GM21528 (cell line): ENCODE measurements around the gene FCRL2.

Experiments used
- ATAC-seq: cut with Tn5 transposase; IDR thresholded peaks from one replicate; pipeline ENCODE4 v1.9.1; 2021; ENCODE audit warnings: mild to moderate bottlenecking, moderate library complexity; ENCODE audit not compliant: unreplicated experiment, low FRiP score

Gene FCRL2, protein sequence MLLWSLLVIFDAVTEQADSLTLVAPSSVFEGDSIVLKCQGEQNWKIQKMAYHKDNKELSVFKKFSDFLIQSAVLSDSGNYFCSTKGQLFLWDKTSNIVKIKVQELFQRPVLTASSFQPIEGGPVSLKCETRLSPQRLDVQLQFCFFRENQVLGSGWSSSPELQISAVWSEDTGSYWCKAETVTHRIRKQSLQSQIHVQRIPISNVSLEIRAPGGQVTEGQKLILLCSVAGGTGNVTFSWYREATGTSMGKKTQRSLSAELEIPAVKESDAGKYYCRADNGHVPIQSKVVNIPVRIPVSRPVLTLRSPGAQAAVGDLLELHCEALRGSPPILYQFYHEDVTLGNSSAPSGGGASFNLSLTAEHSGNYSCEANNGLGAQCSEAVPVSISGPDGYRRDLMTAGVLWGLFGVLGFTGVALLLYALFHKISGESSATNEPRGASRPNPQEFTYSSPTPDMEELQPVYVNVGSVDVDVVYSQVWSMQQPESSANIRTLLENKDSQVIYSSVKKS

DNA sequence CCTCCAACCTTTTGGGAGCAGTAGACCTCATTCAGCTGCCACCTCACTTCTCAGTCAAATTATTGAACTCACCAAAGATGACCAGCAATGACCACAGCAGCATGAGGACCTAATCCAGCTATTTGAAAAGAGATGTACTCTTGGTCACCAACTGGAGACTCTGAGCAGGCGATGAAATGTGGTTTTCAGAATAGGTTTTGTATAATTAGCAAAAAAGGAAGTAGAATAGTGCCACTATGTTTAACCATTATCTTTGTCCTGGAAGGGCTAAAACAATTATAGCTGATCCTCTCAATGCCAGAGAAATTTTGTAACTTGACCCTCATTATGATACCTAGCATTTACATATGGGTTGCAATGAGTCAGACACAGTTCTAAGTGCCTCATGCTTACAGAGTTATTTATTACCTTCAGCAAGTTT, at the start of gene FCRL2:
TSS of gene FCRL2 (minus strand) at position 162 of the 421 bp plus-strand sequence. CDS start at position 103, 59 bp downstream.
- peak; percentile 51 for ATAC-seq

DNA sequence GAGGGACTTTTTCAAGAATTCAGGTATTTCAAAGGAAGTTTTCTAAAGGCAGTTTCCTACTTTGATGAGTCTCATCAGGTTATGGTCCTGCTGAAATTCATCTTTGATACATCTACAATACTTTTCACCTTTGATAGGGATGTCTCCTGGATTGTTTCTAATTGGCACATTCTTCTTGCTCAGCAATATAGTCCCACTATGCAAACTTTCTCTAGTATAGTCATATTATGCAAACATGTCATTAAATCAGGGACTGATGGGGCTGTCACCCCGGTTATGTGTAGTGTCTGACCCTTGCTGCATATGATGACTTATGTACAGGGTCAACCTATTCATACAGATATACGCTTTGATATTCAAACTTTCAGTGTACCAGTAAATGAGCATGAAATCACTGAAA, 43.4 kb upstream of the FCRL2 start:
- ATAC-seq: no peak

DNA sequence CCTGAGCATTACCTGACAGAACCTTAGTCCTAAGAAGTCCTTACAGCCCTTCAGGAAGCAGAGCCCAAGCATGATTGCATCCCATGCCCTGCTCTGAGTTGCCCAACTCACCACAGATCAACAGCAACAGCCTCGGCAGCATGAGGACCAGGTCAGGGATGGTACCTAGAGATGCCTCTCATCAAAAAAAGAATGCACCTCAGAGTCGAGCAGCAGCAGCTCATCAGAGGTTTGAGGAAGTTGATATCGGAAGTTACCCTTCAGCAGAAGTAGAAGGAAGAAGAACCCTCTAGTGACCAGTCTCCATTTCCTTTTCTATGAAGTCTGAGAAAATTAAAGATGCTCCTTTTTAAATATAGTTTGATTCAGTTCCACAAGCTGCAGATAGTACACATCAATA, 43.0 kb upstream of the FCRL2 start, which contains the start of gene FCRL1:
TSS of gene FCRL1 (minus strand) at position 225 of the 400 bp plus-strand sequence. CDS start at position 142, 83 bp downstream.
- ATAC-seq: no peak

DNA sequence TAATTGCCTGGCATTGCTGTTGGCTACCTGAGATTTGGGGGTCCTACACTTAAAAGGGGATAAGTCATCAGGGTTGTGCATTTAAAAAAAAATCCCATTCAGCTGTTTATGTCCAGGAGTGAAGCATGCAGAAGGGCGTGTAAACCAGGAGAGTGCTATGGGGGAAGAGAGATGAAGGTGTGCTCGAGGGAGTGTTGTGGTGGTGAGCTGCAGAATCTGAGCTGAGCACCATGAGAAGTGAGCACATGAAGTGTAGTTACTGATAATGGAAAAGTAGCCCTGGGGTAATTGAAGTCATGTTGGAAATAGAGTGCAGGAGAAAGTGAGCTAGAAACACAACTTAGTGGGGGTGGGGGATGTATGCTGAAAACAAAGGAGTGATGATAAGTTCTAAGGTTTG, 42.3 kb upstream of the FCRL2 start:
- no peak for ATAC-seq

DNA sequence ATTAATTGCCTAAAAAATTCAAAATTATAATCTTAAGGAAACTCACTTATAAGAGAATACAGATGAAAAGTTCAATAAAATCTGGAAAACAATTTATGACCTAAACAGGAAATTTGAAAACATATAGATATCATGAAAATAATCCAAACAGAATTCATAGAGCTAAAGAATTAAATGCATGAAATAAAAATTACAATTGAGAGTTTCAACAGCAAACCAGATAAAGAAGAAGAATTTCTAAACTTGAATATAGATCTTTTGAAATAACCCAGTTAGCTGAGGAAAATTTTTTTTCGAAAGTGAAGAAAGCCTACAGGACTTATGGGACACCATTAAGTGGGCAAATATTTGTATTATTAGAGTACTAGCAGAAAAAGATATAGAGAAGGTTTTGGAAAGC, 36.3 kb upstream of the FCRL2 start:
- ATAC-seq: no peak

DNA sequence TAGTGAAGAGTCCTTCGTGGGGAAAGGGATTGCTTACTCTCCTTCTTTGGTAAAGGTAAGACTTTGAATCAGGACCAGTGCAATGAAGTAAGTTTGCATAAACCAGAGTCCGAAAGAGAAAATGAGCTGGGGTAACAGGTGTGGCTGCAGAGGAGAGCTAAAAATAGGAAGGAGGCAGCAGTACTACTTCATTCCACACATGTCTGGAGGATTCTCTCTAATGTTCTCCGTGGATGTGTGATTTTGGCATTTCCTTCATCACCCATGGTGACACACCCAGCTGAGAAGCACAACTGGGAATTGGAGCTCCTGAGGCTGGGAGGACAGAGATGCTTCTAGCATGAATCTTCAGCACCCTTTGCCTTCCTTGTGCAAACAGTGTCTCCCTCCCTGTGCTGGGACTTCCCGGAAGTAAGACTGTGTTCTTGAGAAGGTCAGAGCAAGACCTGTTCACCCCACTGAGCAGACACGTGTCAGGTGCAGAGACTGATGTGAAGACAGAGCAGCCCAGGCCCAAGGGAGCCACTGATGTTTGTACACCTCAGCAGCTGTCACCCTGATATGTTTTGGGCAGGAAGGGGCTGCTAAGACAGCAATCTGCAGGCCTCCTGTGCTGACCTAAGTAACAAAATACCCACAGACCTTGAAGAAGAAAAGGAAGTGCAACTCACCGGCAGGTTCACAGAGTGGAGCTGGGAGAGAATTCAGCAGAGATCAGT, 29.7 kb upstream of the FCRL2 start:
- peak; percentile 85 for ATAC-seq

DNA sequence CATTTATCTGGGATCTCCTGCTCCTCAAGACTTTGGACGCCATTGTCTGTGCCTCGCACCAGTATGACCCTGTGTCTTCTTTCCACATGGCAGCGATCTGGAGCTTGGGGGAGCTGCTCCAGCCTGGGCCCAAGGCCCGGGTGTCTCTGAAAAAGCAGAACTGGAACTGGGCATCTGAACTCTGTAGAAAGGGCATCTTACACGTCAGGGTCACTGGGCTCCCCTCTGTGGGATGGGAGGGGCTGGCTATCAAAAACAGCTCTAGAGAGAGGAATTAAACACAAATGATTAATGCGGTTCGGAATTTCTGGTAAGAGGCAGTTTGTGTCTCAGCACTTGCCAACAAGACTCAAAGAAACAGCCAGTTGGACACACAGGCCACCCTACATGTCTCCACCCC, 26.9 kb upstream of the FCRL2 start:
- no peak for ATAC-seq

DNA sequence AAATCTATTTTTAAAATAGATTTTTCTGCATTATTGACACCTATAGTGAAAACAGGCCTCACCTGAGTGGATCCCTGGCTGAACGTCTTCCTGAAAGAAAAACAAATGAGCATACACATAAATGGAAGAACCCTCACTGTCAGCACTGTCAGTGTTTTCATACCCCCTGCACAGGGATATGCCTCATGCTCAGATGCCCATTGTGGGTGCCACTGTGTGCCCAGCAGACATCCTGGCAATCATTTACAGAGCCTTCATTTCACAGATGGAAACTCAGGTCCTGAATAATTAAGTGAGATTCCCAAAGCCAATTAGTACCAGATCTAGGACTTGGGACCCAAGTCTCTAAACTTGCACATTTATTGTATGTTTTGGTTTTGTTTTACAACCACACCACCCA, 23.1 kb upstream of the FCRL2 start:
- ATAC-seq: no peak

DNA sequence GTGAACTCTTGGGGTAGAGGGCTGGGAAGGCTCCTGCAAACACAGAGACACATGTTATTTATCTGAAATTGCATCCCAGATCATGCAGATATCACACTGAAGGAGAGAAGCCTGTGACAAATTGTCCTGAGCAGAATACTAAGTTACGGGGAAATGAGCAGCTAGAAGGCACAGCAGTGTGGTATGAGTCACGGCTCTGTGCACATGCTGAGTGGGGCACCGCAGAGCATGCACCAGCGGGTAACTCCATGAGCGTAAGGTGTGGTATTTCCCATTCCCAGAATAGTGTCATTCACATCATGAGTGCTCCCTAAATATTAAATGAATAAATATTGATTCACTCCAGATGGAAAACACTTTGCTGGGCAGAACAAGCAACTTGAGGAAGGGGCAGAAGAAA, 21.3 kb upstream of the FCRL2 start:
- ATAC-seq: no peak

DNA sequence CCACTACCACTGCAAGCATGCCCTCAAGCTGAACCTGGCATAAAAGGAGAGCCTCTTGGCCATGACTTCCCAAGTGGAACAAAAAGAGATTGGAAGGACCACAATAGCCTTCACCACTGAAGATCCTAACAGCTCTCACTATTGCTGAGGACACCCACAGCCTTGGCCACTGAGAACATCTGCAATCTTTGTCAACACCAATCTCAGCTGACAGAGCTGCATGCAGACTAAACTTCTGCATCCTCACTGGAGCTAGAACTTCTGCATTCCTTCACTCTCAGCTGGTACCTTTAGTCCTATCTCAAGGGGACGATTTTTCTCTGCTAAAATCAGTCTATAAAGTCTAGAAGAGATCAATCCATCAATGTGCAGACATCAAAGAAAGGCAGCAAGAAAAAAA, 8.3 kb upstream of the FCRL2 start:
- ATAC-seq: no peak

DNA sequence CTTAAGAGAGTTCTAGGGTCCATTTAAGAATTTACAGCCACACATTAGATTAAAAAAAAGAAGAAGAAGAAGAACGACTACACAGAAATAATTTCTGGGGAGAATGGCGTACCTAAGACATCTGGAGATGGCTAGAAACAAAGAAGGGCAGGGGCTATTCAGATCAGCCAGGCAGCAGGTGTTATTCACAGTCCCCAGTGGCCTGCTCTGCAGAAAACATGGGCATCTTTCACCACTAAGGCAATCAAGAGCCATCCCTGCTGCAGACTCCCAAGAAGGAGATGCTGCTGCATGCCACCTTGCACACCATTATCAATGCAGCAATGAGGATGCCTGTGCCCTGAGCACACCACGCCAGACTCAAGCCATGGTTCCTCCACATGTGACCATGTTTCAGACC, 7.9 kb upstream of the FCRL2 start:
- ATAC-seq: no peak

DNA sequence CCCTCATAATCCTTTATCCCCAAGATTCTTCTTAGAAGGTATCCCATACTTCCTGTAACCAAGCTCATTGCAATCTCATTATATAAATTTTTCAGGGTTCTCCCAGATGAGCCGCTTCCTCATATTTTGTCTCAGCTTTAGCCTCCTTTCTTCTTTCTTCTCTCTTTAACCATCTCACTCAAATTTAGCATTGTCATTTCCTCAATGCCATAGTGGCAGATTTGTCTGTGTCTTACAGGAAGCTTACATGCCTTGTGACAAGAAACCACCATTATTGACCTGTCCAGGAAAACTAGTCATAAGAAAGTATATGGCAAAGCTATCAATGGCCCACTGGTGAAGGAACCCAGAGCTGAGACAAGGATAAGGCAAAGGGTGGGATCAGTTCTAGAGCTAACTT, 6.0 kb upstream of the FCRL2 start:
- ATAC-seq: no peak

DNA sequence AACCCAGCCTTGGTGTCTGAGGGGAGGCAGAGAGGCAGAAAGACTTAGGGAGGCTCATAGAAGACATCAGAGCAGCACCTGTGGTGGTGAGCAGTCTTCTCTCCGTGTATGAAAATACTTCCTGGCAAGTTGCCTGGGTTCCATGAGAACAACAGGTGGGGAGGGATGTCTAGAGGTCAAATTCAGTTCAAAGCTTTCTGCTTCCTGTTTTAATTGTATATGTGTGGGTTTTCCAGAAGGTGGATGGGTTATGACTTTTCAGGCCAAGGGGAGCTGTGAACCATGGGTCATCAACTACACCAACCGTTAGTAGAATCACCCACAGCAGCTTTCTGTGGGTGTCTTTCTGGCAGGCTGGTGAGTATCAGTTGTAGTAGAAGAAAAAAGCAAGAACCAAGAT, 4.1 kb upstream of the FCRL2 start:
- peak; percentile 46 for ATAC-seq

DNA sequence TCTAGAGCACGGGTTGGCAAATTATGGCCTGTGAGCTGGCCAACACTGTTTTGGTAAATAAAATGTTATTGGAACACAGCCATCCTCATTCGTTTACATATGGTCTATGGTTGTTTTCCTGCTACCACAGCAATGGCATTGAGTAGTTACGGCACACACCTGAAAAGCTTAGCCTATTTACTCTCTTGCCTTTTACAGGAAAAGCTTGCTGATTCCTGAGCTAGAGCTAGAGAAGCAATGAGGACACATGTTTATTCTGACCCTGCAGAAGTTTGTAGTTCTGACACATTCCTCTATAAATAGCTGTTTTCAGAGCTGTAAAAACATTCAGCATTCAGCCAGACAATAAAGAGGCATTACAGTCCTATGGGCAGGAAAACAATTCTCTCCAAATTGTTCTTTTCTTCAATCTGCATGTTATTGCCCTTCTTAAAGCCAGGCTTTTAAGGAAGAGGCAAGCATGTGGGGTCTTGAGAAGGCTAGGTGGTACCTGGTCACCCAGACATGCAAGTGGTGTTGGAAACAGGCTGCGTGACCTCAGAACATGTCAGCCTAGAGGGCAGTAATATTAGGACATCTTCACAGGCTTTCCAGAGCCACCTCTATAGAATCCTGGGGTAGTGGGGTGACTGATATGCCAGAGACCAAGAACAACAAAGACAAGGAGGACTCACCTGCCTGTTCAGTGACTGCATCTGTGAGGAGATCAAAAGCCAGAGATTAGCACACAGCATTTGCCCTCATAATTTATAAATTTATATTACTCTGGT, 1.6 kb downstream of the FCRL2 start:
- ATAC-seq: no peak

DNA sequence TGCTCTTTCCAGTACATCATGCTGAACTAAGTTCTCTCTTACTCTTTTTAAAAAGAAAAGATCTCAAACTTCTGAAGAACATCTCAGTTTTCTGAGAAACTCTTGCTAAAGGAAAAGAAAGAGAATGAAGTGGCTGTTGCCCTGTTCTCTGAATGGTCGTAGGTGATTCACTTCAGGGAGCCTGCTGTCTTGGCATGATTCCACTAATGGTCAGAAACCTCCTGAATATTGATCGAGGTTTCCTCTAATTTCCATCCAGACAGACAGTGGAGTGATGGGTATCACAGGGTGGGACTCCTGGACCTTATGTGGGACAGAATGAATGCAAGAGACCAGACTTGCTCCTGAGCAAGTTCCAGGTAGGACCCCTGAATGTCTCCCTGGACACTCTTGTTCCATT, 2.5 kb downstream of the FCRL2 start:
- no peak for ATAC-seq

DNA sequence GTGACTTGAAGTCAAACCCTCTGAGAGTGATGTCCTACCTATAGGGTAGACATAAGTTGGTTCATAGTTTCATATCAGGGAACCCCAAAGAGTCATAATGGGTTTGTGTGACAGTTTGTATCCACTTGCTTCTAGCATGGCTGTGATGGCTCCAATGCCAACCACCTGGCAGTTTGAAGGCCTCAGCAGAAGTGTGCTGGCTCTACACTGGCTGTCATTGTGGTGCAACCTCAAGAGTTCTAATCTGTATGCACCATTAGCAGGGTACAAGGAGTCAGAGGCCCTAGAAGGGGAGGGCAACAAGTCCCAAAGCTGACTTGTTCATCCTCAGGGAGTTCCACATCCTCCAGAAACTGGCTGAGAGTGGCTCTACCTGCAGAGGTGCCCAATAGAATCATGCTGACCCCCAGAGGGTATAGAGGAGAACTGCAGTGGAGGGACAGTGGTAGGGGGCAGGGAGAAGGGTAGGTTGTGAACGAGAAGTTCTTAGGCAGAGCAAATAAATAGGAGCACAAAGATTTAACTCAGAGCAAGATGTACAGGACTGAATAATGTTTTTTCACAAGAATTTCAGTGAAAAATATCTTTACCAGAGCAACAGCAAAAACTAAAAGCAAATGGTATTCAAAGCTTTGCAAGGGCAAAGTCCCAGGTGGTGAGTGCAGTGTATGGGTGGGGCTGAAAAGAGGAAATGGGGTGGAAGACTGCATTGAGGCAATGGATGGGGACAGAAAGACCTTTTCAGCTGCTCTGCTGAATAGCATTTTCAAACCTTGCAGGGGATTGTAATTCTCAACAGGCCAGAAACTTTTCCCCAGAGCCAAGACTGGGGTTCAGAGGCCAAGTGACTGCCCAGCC, 3.2 kb downstream of the FCRL2 start:
- peak; percentile 64 for ATAC-seq

DNA sequence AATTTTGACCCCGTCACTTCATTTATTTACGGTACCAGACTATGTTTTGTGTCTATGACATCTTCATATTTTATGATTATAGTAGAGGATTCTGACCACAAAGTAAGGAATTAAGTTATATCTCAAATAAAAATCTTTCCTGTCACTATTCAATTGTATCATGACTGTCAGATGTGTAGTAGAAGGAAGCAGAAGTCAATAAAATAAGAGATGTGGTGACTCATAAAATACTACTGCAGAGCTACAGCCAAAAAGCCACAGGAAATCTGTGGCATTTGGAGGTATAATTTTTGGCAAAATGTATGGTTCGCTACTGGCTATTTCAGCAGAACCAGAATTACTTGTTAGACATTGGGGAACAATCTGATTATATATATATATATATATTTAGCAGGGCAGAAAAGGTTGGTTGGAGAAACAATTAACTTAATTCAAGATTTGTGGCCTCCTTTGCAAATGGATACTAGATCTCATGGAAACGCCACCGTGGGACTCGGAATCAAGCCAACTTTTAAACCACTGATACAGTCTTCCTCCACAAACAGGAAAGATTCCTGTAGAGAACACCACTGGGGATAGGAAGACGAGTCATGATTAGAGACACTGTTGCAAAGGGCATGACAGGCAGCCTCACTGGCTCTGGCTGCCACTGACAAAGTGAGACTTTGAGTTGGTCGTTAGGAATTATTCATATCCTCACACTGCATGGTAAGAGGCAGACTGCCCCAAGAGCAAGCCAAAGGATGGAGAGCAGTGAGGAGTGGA, 5.1 kb downstream of the FCRL2 start:
- no peak for ATAC-seq

DNA sequence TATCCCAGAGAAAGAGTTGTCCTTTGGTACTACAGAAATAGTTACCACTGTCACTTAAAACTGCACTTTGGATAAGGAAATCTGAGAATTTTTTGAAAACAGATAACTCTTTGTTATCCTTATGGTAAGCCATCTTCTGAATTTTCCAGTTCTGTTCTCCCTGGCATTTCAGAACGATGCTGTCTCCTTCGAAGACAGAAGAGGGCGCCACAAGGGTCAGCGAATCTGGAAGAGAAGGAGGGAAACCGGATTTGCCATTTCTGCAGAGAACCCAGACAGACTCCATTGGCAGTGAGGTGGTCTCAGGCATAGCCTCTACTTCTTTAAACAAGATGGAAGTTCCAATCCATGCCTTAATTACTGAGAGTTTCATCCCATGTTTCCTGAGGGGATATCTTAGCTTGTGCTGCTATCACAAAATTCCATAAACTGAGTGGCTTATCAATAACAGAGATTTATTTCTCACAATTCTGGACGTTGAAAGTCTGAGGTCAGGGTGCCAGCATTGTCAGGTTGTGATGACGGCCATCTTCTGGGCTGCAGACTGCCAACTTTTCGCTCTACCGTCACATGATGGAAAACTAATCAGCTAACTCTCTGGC, 6.4 kb downstream of the FCRL2 start:
- no peak for ATAC-seq

DNA sequence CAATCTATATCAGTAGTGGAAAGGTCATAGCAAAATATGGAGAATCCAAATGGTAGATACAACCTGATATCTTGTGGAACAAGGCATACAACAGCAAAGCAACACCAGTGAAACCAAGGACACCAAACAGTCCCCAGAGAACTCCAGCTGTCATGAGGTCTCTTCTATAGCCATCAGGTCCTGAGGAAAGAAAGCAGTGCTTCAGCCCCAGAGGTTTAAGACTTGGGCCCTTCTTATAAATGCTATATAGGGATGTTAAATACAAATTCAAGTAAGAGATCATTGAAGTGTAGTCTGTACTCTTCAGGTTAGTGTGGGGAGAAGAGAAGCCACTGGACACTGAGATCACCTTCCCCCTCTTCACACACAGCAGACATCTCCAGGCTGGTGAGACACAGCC, 10.1 kb downstream of the FCRL2 start:
- ATAC-seq: no peak
